GM18519 (cell line): ENCODE measurements around the gene ALX4.

Source experiments
- ATAC-seq: cut with Tn5 transposase; IDR thresholded peaks from one replicate; pipeline ENCODE4 v1.9.1; 2021; ENCODE audit warnings: mild to moderate bottlenecking, moderate library complexity; ENCODE audit not compliant: unreplicated experiment, low FRiP score

The ALX4 gene

DNA sequence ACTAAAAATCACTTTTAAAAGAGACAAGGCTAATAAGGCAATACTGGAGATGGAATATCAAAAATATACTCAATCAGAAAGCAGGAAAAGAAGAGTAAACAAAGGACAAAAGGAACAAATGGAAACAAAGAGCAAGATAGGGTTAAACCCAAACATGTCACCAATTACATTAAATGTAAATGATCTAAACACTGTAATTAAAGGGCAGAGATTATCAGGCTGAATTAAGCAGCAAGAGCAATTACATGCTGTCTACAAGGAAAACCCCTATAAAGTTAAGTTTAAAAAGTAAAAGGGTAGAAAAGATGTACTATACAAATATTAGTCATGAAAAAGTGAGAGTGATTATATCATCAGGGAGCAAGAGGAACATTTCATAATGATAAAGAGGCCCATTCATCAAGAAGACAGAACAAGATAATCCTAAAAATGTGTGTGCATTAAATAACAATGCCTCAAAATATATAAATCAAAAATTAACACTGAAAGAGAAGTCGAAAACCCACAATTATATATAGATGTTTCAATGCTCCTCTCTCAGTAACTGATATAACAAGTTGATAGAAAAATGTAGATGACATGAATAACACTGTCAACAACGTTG lies 56.8 kb downstream of the ALX4 start:
- ATAC-seq, result no peak

DNA sequence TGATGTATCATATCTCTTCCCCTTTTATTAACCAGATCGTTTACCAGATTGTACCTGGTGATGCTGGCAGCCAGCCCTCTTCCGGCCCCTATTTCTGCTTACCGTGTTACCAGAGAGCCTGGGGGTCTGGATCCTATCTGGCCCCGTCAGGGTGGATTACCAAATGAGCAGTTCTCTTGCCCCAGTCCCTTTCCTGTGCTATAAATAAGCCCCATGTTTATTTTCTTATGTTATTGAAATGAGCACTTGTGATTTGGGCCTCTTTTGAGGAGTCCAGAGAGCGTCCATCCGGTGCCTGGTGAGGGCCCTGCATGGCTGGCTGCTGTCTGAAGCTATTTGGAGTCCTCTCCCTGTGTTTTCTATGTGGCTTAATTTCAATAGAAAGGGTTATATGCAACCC lies 59.5 kb downstream of the ALX4 start:
- ATAC-seq, result no peak

DNA sequence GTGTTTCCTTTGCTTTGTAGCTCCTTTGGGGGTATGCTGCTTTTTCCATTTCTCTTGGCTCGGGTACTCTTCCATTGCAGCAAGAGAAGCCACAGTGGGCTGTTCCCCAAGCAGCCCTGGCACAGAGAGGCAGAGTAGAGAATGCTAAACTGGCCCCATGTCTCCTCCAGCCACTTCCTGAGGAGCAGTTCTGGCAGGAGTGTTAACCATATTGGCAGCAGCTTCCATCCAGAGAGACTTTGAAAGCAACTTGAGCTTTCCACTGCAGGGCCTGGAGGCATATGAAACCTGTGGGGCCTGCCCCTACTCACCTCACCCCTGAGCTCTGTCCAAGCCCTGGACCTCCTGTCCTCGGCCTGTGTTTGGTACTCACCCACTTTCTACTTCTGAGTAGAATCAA lies 61.8 kb downstream of the ALX4 start:
- ATAC-seq, result no peak

DNA sequence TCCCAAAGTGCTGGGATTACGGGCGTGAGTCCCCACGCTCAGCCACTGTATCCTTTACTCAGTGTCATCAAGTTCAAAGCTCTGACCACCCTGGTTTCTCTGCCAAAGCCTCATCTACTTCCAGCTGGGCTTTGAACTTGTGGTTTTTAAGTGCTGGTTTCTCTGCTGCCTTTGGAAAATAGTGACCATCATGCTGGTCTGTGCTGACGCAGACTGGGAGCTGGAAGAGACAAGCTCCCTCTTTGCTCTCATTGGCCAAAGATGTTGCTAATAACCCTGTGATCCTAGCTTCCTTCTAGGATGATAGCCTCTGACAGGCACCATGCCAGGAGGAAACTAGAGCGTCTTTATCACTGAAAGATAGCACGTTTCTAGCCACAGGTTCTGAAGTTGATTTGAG lies 62.4 kb downstream of the ALX4 start:
- ATAC-seq, result no peak

DNA sequence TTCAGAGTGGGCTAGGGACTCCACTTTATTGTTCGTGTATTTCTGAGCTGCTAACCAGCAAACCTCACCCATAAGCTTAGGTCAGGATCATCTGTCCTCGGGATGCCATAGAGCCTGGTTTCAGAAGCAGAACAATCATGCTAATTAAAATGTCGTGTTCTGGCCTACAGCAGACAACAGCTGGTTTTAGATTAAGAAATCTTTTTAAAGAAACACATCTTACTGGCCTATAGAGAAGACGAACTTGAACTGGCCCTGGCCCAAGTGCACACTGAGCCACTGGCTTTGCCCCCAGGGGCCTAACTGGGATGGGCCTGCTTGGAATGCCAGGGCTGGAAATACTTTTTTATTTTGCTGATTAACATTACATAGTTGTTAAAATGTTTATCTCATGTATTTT lies 63.2 kb downstream of the ALX4 start:
- ATAC-seq, result no peak

DNA sequence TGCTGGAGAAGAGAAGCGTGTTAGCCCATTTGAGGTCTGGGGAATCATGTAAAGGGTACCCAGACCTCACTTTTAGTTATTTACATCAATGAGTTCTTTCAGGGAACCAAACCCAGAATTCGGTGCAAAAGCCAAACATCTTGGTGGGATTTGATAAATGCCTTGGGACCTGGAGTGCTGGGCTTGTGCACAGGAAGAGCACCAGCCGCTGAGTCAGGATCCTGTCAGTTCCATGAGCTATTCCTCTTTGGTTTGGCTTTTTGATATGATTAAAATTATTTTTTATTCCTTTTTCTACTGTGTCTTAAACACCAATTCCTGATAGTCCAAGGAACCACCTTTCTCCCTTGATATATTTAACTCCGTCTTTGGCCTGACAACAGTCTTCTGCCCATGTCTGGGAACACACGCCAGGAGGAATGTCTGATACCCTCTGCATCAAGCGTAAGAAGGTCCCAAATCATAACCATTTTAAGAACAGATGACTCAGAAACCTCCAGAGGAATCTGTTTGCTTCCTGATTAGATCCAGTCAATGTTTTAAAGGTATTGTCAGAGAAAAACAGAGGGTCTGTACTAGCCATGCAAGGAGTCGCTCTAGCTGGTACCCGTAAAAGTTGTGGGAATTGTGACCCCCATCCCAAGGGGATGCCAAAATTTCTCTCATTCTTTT lies 65.2 kb downstream of the ALX4 start:
- no peak for ATAC-seq

DNA sequence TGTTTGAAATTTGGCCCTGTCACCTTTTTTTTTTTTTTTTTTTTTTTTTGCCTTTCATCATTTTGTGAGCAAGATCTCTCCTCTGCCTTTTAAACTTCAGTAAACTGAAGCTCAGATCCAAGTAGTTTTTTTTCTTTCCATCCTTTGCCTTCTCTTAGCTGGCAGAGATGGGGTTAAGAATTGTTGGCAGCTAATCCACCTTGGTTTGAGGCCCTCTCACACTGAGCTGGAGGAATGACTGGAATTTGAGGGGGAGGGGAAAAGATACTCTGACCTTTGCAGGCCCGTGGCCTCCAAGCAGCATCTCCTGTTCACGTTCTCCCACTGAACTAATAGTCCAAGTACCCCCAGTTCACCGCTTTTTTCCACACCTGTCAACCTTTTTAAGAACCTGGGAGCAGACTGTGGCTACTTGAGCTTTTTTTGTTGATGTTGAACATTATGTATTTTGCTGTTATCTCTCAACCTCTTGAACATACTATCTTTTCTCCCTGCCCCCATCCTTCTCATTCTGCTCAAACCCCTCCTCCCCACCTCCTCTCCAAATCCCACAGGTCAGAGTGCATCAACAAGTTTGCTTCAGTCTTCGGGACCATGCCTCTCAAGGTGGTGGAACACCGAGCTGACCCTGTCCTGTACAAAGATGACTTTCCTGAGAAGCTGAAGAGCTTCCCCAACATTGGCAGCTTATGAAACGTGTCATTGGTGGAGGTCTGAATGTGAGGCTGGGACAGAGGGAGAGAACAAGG lies 66.2 kb downstream of the ALX4 start:
- ATAC-seq, result no peak

DNA sequence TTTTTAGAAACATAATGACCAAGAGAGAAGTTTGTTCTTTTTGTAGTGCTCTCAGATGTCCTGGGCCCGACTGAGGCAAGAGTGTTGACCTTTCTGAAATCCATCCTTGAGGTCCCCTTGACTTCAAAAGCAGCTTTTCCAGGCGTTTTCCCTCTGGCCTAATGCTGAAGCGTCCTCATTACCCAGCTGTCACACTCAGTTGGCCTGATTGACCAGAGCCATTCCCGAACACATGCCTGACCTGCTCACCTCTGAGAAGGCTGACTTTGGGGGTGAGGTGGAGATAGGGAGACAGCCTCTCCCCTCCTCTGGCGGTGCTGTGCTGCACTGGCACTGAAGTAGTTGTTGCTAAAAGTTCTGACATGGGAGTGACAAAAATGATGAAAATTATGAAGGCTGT lies 66.9 kb downstream of the ALX4 start:
- no peak for ATAC-seq

DNA sequence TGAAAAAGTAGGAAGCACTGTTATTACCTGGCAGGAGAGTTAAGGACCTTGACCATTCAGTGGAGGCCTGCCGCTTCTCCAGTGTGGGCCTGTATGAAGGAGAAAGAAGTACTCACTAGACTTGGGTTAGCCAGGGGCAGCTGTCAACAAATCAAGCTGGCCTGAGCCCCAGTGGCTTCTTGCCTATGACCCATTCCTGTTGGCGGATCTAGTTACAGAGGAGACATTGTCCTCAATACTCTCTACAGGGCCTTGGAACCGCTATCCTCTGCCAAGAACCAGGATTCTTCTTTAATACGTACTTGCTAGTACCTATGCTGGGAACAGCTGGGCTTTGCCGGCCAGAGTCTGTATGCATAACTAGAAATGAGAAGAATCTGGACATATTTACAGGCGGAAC lies 68.1 kb downstream of the ALX4 start:
- no peak for ATAC-seq

DNA sequence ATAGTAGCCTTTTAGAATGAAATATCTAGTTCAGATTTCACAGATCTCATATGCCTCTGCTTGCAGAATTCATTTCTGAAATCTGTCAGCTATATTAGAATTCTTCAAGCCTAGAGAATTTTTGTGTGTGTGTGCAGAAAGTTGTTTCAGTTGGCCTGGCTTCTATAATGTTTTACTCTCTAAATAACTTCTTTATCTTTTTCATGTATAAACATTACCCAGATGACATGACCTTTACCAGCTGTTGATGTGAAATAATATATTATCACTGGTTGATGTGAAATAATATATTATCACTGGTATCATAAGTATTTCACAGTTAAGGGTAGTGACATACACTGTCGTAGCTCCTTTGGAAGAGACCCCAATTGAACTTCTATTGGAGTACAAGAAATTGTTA lies 72.8 kb downstream of the ALX4 start:
- ATAC-seq, result no peak

DNA sequence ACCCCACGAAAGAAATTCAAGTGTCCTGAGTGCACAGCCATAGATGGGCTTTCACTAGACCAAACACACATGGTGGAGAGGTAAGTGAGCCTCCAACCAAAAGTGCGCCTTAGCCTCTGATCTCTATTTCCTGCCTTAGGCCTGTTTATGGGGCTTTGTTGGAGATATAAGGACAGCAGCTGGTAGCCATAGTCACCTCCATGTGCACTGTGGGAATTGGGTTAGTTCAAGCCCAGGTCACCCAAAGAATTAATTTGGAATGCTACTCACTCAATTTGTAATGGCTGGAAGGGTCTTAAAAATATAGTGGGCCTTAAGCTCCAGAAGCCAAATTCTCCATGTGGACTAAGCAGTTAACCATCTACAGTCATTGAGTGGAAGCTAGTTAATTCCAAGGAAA lies 73.6 kb downstream of the ALX4 start:
- no peak for ATAC-seq

DNA sequence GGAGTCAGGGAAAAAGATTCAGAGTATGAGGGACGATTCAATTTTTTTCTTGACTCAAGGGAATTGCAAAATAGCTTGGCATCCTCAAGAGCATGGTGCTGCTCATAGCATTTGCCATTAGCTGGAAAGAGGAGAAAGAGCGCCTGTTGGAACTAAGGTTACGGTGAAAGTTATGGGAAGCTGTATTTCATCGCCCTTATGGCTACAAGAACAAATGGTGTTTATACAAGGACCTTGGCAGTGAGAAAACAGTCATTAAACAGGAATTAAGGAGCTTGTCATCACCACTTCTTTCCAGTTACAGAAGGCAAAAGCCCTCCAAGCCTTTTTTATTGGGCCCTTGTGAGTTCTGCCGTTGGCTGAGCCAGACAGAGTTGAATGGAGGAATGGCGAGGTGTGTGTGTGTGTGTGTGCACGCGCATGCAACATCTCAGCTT lies 74.2 kb downstream of the ALX4 start:
- no peak for ATAC-seq

DNA sequence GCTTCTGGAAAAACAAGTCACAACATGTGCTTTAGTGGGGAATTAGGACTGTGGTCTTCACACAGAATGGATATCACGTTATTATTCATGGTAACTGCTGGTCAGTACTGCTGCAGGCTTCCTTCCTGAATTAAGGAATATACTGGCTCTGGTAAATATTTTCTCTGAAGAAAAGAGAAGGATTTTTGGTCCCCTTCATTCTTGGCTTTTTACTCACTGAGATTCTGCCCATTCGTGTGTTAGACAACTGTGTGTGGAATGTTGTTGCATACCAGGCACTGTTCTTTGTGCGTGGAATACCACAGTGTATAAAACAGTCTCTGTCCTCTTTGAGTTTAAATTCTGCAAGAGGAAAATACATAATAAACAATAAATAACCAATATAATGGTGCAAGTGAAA lies 80.3 kb downstream of the ALX4 start:
- ATAC-seq, result no peak

DNA sequence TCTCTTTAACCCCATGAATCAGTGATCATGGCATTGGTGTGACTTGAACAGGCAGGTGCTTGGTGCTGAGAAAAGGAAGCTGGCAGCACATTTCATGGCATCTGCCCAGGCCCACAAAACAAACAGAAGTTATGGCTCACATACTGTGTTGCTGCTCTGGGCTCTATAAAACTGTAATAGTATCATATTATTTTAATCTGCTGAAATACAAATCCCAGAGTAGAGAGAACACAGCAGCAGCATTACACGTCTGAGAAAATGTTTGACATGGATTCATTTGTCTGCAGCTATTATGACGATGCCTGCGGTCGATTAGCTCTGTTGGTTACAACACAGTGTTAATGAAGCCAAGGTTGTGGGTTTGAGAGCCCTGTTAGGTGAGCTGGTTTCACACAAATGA lies 80.8 kb downstream of the ALX4 start:
- no peak for ATAC-seq

DNA sequence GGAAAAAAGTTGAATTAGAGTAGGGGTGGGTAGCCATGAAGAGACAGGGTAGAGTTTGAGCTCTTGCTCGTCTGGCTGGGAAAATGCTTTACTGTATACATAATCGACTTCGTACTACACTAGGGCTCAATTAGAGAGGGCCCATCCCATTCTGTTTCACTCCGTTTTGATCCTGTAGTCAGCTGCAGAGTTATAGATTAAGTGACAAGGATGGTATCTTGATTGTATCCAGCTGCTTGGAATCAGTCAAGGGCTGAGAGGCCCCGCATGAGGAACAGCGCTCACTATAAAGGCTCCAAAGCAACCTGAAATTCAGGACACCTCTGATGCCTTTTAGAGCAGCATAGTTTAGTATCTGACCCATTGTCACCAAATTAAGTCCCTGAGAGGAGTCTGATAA lies 81.6 kb downstream of the ALX4 start:
- no peak for ATAC-seq

DNA sequence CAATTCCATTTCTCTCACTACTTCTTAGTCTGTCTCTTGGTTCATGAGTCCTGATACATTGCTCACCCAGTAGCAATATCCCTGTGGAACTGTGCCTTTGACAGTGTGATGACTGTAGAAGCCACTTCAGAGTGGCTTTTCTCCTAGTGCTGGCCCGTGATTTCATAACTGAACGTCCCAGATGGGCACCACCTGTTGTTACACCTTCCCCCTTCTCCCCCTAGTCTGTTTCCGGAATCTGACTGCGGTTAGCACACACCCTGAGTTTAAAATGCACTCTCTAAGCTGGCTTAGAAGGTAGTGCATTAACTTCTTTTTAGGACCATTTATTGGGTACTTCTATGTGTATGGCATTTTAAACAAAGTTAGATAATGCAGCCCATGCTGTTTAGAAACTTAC lies 83.0 kb downstream of the ALX4 start:
- no peak for ATAC-seq

DNA sequence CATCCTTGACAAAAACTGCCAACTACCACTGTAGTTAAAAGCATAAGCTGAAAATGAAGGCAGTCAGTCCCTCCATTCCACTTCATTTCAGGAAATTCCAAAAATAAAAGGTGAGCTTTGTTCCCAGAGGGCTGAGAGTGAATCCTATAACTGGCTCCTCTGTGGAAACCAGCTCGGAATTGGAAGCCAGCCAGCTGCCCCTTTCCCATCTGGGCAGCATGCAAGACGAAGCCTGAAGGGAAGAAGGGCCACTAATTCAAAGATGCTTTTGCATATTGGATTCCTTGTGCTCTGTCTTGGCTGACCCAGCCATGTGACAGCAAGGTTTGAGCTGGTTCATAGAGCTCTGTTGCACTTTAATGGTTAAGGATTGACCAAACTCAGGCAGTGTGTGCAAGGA lies 83.4 kb downstream of the ALX4 start:
- no peak for ATAC-seq

DNA sequence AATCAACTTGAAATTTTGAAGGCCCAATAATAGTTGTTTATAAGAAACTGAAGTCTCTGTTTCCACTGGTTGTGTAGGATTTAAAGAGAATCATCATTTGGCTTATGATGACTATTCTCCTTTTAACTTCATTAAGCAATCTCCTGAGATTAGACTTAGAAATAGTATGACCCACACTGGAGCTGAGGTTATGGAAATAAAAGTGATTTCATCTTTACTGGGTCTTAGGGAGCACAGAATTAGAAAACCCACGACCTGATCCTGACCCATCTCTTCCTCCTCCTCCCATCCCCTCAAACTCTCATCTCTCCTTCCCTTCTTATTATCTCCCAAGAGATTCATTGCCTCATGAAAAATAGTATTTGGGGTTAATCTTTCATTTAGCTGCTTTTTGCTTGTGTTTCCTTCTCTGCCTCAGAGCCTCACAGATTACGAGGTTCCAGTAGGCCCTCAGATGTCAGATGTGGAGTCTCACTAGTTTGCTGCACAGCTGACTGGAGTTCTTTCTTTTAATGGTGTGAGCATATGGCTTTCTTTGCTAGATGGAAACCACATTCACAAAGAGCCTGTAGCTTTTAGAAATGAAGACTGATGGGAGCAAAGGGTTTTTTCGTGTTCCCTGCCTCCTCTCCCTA lies 85.0 kb downstream of the ALX4 start:
- no peak for ATAC-seq

DNA sequence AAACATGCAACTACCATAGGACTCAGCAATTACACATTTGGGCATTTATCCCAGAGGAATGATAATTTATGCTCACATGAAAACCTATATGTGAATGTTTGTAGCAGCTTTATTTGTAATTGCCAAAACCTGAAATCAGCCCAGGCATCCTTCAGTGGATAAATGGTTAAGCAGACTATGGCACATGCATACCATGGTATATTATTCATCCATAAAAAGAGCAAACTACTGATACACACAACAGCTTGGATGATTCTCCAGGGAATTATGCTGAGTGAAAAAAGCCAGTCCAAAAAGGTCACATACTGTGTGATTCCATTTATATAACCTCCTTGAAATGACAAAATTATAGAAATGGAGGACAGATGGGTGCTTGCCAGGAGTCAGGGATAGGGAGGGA lies 86.7 kb downstream of the ALX4 start:
- ATAC-seq, result no peak

DNA sequence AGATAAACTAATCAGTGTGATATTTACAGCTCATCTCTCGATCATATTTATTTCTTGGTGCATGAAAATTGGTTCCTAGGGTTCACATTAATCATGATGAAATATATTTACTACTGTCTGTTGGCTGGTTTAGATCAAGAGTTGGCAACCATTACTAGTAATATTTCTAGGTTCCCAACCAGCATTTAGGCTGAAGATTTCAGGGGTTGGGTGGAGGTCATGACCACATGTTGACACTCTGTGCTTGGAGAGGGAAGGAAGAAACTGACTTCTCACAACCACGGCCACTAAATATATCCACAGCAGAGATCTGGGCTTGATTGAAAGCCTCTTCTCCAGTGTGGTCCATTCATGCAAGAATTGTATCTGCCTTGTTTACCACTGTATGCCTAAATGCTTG lies 87.9 kb downstream of the ALX4 start:
- no peak for ATAC-seq

DNA sequence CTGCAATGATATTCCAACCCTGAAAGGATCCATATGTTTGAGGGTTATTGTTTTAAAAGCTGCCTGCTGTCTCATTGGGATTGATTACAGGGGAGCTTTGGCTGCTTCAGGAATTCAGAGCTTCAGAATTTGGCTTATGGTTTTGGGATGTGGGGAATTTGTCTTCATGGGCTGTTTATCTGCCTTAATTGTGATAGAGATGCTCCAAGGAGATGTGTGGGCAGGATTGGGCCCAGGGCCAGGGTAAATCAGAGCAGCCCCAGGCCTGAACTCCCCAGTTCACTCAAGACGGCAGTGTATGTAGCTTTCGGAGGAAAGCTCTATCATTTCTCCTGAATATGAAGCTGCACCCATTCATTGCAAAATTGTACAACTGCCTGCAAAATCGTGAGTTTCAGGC lies 88.5 kb downstream of the ALX4 start:
- ATAC-seq, result no peak
